Astrocyte of the spinal cord (primary cell): ENCODE data around the gene BAIAP3.
A peak's percentile ranks its signal among the peaks of the same experiment; 100 is the strongest.

Experiments used
- DNase-seq: peaks from one replicate; pipeline ENCODE4 v3.0.0; 2011; ENCODE audit warnings: low read depth, low spot score
- H3K4me3 ChIP-seq: 2 replicates; pipeline ENCODE4 v1.5.1; 2011; ENCODE audit warnings: low read depth, mild to moderate bottlenecking, low read length, moderate library complexity
- CTCF ChIP-seq: IDR thresholded peaks from 2 replicates; pipeline ENCODE4 v1.5.1; 2012; ENCODE audit warnings: low read depth, mild to moderate bottlenecking, low read length, inconsistent platforms
- in situ Hi-C: cut with HindIII; loops from 2 replicates; pipeline ENCODE4 v1.10.0; 2017; ENCODE audit warnings: low sequenced_read_pairs

Gene BAIAP3

GRCh38 chr16:1334739-1335138 is 1.3 kb downstream of the BAIAP3 start:
- in situ Hi-C loops: no loop called here
- H3K4me3 ChIP-seq: no peak overlapping the region

GRCh38 chr16:1335211-1335971 is 1.9 kb downstream of the BAIAP3 start:
- in situ Hi-C loops: no loop called here
- no peak for DNase-seq
- TF ChIP-seq CTCF: no peak
- no peak overlapping the region for H3K4me3 ChIP-seq

More at GRCh38 chr16:1334739-1335138, 1.3 kb downstream of the BAIAP3 start:
- no peak for DNase-seq
- no peak for TF ChIP-seq CTCF

GRCh38 chr16:1335996-1336395 is 2.6 kb downstream of the BAIAP3 start:
- in situ Hi-C loops: no loop called here
- DNase-seq: no peak
- H3K4me3 ChIP-seq: no peak overlapping the region
- peak; percentile 11 for TF ChIP-seq CTCF

GRCh38 chr16:1336619-1337018 is 3.2 kb downstream of the BAIAP3 start:
- DNase-seq: no peak
- no peak overlapping the region for H3K4me3 ChIP-seq
- in situ Hi-C loops: no loop called here
- TF ChIP-seq CTCF: no peak

- DNase-seq: no peak
- in situ Hi-C loops: no loop called here
- TF ChIP-seq CTCF: no peak
- no peak overlapping the region for H3K4me3 ChIP-seq
Observed at GRCh38 chr16:1337486-1337885, 4.0 kb downstream of the BAIAP3 start.

- H3K4me3 ChIP-seq: no peak overlapping the region
- no peak for DNase-seq
- peak; percentile 41 for TF ChIP-seq CTCF
- in situ Hi-C loops: no loop called here
Observed at GRCh38 chr16:1338119-1338730, 4.8 kb downstream of the BAIAP3 start.
